Endothelial cell of umbilical vein (primary cell): Measurements from ENCODE around the gene LNX2. TPM values are rescaled to one million over a fixed set of nuclear protein-coding genes. Genes with fewer than 3 reads are reported as not detected.

Source experiments
- BruUV-seq: library from RNA; stranded (reverse); fragments of 400-500 nt; replicated peaks from 2 replicates; lab custom pipeline; 2021; lab: Mats Ljungman, UMichigan
- CTCF ChIA-PET: fragments of 300-600, 350-600 bp; sonication (Branson Sonifier 250); formaldehyde crosslinking; loops from one replicate; lab custom pipeline; 2021; ENCODE audit warnings: antibody characterized with exemption, inconsistent platforms; lab: Charles Lee
- POLR2A ChIA-PET: fragments of 300-600, 350-600 bp; sonication (Branson Sonifier 250); formaldehyde crosslinking; loops from one replicate; lab custom pipeline; 2021; ENCODE audit warnings: antibody characterized with exemption, inconsistent platforms; lab: Charles Lee
- DNase-seq: peaks from one replicate; pipeline ENCODE4 v3.0.0-alpha.2; 2011; ENCODE audit warnings: low read depth, low spot score
- FAIRE-seq: peaks from 2 replicates; lab custom pipeline; 2011; peaks lifted over from hg19 to GRCh38; lab: Jason Lieb, UNC
- H2AFZ ChIP-seq: 2 replicates; pipeline ENCODE4 v1.6.0; 2012; ENCODE audit warnings: low read depth, low read length, control low read depth, inconsistent platforms
- H3K27ac ChIP-seq: 2 replicates; pipeline ENCODE4 v1.5.1; 2011; ENCODE audit warnings: low read depth, mild to moderate bottlenecking, control low read depth, low read length, moderate library complexity; ENCODE audit not compliant: insufficient read depth
- H3K27me3 ChIP-seq, 2 experiments: 2 replicates each; pipeline versions ENCODE4 v1.6.0 to v1.6.1; 2011; ENCODE audit warnings: low read length in 2 of 2, mixed read lengths in 1 of 2; ENCODE audit not compliant: control insufficient read depth in 2 of 2, insufficient read depth in 2 of 2
- H3K36me3 ChIP-seq, 2 experiments: 2 replicates in 1 of 2; 3 replicates in 1 of 2; pipeline ENCODE4 v1.5.1; 2011; ENCODE audit warnings: low read length in 2 of 2, mild to moderate bottlenecking in 1 of 2, moderate library complexity in 1 of 2; ENCODE audit not compliant: control insufficient read depth in 2 of 2, insufficient read depth in 2 of 2; ENCODE audit errors: extremely low read depth in 1 of 2
- H3K4me1 ChIP-seq: 3 replicates; pipeline ENCODE4 v1.5.1; 2011; ENCODE audit warnings: mild to moderate bottlenecking, low read length; ENCODE audit not compliant: control insufficient read depth, insufficient read depth; ENCODE audit errors: extremely low read depth
- H3K4me2 ChIP-seq: 2 replicates; pipeline ENCODE4 v1.6.1; 2011; ENCODE audit warnings: low read length, control low read depth, mixed read lengths; ENCODE audit not compliant: insufficient read depth
- H3K4me3 ChIP-seq, 3 experiments: fragments of 200-600 bp in 1 of 3; sonication (generic), shearing (Covaris generic) in 1 of 3; replicated peaks in 1 of 3; 2 replicates each; pipeline ENCODE4 v1.5.1; 2011 to 2016; ENCODE audit warnings: control low read depth in 3 of 3, low read length in 3 of 3, mild to moderate bottlenecking in 2 of 3, inconsistent platforms in 1 of 3, low read depth in 1 of 3, moderate library complexity in 1 of 3; ENCODE audit not compliant: insufficient read depth in 1 of 3
- H3K79me2 ChIP-seq: 2 replicates; pipeline ENCODE4 v1.6.0; 2012; ENCODE audit warnings: low read length, inconsistent platforms; ENCODE audit not compliant: control insufficient read depth, insufficient read depth
- H3K9ac ChIP-seq: replicated peaks from 2 replicates; pipeline ENCODE3; 2011; ENCODE audit warnings: low read length, control low read depth; ENCODE audit not compliant: insufficient read depth; ENCODE audit errors: extremely low read depth
- H3K9me1 ChIP-seq: replicated peaks from 3 replicates; pipeline ENCODE4 v1.6.0; 2011; ENCODE audit warnings: mild to moderate bottlenecking, low read length; ENCODE audit not compliant: control insufficient read depth, insufficient read depth; ENCODE audit errors: extremely low read depth
- H3K9me3 ChIP-seq: replicated peaks from 2 replicates; pipeline ENCODE4 v1.5.1; 2012; ENCODE audit warnings: low read length, inconsistent platforms; ENCODE audit not compliant: control insufficient read depth, insufficient read depth
- H4K20me1 ChIP-seq: replicated peaks from 2 replicates; pipeline ENCODE3; 2011; ENCODE audit warnings: mild to moderate bottlenecking, low read length; ENCODE audit not compliant: control insufficient read depth, insufficient read depth; ENCODE audit errors: extremely low read depth
- EZH2 ChIP-seq: IDR thresholded peaks from 2 replicates; pipeline ENCODE4 v1.6.1; 2012; ENCODE audit warnings: borderline replicate concordance, low read depth, mild to moderate bottlenecking, moderate library complexity, low read length, inconsistent platforms; ENCODE audit not compliant: severe bottlenecking
- GATA2 ChIP-seq: IDR thresholded peaks from 2 replicates; pipeline ENCODE4 v1.7.0; 2011; ENCODE audit warnings: low read depth, mild to moderate bottlenecking, moderate library complexity, mixed read lengths, low read length; ENCODE audit not compliant: insufficient read length, insufficient read depth
- JUN ChIP-seq: IDR thresholded peaks from 2 replicates; pipeline ENCODE4 v1.6.1; 2011; ENCODE audit warnings: borderline replicate concordance, low read depth; ENCODE audit not compliant: insufficient read length, insufficient read depth
- MAX ChIP-seq: IDR thresholded peaks from 2 replicates; pipeline ENCODE4 v1.6.1; 2011; ENCODE audit not compliant: insufficient read depth, insufficient read length
- POLR2AphosphoS5 ChIP-seq: IDR thresholded peaks from 2 replicates; pipeline ENCODE4 v1.6.1; 2012; ENCODE audit warnings: low read depth, mild to moderate bottlenecking, control low read depth, low read length, moderate library complexity; ENCODE audit not compliant: insufficient read depth
- dilution Hi-C: fragments of 300-500 bp; cut with MboI; formaldehyde crosslinking; loops from one replicate; pipeline ENCODE4 v1.15.0; 2019; ENCODE audit warnings: low sequenced_read_pairs; ENCODE audit not compliant: extremely low pct_ligation_motif_present
- intact Hi-C: fragments of 100-400 bp; cut with micrococcal nuclease; formaldehyde crosslinking; loops from one replicate; pipeline ENCODE4 v1.10.0; 2022
- polyA plus RNA-seq, 4 experiments: library from polyadenylated mRNA; depleted of rRNA in 3 of 4; stranded (reverse) in 3 of 4; unstranded in 1 of 4; fragments of >200 nt; gene quantifications; 2 replicates each; pipeline versions ENCODE4 v1.2.1 to v1.2.3, GENCODE V29; 2011 to 2012; ENCODE audit warnings: missing spikeins in 1 of 4
- total RNA-seq: library from RNA; stranded (reverse); gene quantifications from 2 replicates; pipeline ENCODE4 v1.2.3, GENCODE V29; 2021

Gene LNX2
- total and polyA plus RNA-seq, 2 donors (not counting 3 experiments of a cell fraction or from before 2014, with no cell fraction given), result 7.0 to 9.1 TPM

GRCh38 chr13:27496536-27497273 is 123.6 kb downstream of the LNX2 start:
- Histone ChIP-seq H3K9me3 (no peaks in the 10 kb centered on the region), H3K4me3 (no peak overlapping the region), H3K9ac (no peak overlapping the region), H4K20me1 (no peaks in the 10 kb centered on the region), H2AFZ (no peak overlapping the region), H3K79me2 (no peaks in the 10 kb centered on the region), H3K27me3 (peaks cover 0 to 3% of the 10 kb centered on the region in 2 experiments), H3K9me1 (no peaks in the 10 kb centered on the region), H3K36me3 (no peaks in the 10 kb centered on the region), H3K4me2 (no peak overlapping the region), H3K27ac (no peak overlapping the region), H3K4me1 (no peaks in the 10 kb centered on the region)
- FAIRE-seq (no peak), DNase-seq (no peak)
- POLR2A ChIA-PET, result no interaction called here
- BruUV-seq, result no TSS peak
- TF ChIP-seq MAX (no peak), GATA2 (no peak)
- dilution Hi-C loops, result no loop called here
- CTCF ChIA-PET, result interaction anchor here (1.5 kb wide), 1 partner anchor 330 kb away, joined by 4 read pairs; no protein-coding TSS in a partner anchor
- intact Hi-C loops, result no loop called here

- Histone ChIP-seq H2AFZ (no peak overlapping the region), H3K79me2 (no peaks in the 10 kb centered on the region), H3K9me3 (no peaks in the 10 kb centered on the region), H3K4me2 (no peak overlapping the region), H3K4me1 (no peaks in the 10 kb centered on the region), H3K9me1 (no peaks in the 10 kb centered on the region), H3K27me3 (peaks cover 0 to 3% of the 10 kb centered on the region in 2 experiments), H3K4me3 (no peak overlapping the region), H4K20me1 (no peaks in the 10 kb centered on the region), H3K27ac (no peak overlapping the region), H3K9ac (no peak overlapping the region), H3K36me3 (no peaks in the 10 kb centered on the region)
- DNase-seq, result no peak
- ChIA-PET POLR2A (no interaction called here), CTCF (no interaction called here)
- BruUV-seq, result no TSS peak
- no peak for FAIRE-seq
- TF ChIP-seq EZH2, result no peak
- TF ChIP-seq POLR2AphosphoS5, result no peak
- TF ChIP-seq JUN, result no peak
- intact Hi-C loops, result no loop called here
- dilution Hi-C loops, result no loop called here
Observed at GRCh38 chr13:27496006-27496405, 124.3 kb downstream of the LNX2 start.

Other genes with a start within 250 kb of the LNX2 start
- 71.2 and 73.3 TPM in 2 replicates for gene GTF3A, start 195.9 kb downstream of the LNX2 start, total RNA-seq
- gene GTF3A, start 195.9 kb downstream of the LNX2 start, polyA plus RNA-seq, result 37.9 and 47.6 TPM in 2 replicates
- 23.5 and 36.1 TPM in 2 replicates for gene MTIF3, start 170.0 kb downstream of the LNX2 start, total RNA-seq
- gene MTIF3, start 170.0 kb downstream of the LNX2 start, polyA plus RNA-seq, result 36.6 and 37.5 TPM in 2 replicates
- gene POLR1D, start 1.4 kb upstream of the LNX2 start, total RNA-seq, result 104 and 111 TPM in 2 replicates
- gene POLR1D, start 1.4 kb upstream of the LNX2 start, polyA plus RNA-seq, result 78.1 and 90.7 TPM in 2 replicates
- not detected in 2 replicates for gene GSX1, start 172.0 kb upstream of the LNX2 start, total RNA-seq
- gene GSX1, start 172.0 kb upstream of the LNX2 start, polyA plus RNA-seq, result not detected in 2 replicates